ENCODE data around the gene SIX6.
"Not testable (repeated sequence)": the region's sequence is repeated elsewhere in the genome, so short reads cannot be mapped to it uniquely, and the experiment has no call there.

Gene SIX6

DNA sequence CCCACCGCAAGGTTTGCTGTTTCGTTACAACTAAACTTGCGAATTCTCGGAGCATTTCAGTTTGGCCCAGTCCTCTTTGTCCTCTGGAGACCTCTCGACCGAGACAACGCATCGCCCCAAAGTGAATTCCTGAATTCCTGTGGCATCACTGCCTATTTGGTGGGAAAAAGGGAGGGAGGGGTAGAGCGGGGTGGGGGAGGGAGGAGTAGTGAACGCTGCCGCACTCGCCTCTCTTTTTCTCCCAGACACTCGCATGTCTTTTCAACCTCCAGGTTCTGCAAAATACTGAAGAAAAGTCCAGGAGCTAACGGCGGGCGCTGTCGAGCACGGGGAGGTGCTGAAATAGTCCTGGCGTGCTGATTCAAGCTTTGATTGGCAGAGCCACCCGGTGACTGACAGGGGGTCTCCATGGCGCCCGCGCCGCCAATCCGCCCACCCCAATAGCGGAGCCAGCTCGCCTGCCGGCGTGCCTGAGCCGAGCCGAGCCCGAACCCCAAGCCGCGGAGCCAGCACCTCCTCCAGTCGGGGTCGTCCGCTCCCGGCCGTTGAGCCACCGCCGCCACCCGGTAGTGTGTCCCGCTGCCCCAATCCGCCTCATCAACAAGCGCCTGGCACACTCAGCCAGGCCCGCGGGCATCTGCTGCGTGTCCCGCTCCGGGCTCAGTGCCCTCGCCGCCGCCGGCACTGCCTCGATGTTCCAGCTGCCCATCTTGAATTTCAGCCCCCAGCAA, at the start of gene SIX6:
TSS of gene SIX6 (plus strand) at position 440 of the 731 bp plus-strand sequence. CDS start at position 693, 253 bp downstream.
- peak; percentile 63 for DNase-seq

DNA sequence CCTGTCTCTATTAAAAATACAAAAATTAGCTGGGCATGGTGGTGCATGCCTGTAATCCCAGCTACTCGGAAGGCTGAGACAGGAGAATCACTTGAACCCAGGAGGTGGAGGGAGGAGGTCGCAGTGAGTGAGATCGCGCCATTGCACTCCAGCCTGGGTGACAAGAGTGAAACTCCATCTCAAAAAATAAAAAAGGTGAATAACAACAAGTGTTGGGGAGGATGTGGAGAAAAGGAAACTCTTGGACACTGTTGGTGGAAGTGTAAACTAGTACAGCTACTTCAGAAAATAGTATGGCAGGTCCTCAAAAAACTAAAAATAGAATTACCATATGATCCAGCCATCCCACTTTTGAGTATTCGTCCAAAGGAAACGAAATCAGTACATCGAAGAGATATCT, 28.7 kb upstream of the SIX6 start:
- not testable (repeated sequence) for DNase-seq

GRCh38 chr14:60482743-60483142, 26.2 kb upstream of the SIX6 start:
- DNase-seq, result no peak

GRCh38 chr14:60485057-60485597, 23.8 kb upstream of the SIX6 start:
- DNase-seq, result peak; percentile 27

GRCh38 chr14:60485598-60486251, 23.2 kb upstream of the SIX6 start, which contains the start of gene C14orf39:
TSS of gene C14orf39 (minus strand) at chr14:60486063. CDS start at chr14:60485078, 985 bp downstream.
- peak; percentile 83 for DNase-seq

GRCh38 chr14:60487211-60487610, 21.7 kb upstream of the SIX6 start:
- DNase-seq, result no peak

DNA sequence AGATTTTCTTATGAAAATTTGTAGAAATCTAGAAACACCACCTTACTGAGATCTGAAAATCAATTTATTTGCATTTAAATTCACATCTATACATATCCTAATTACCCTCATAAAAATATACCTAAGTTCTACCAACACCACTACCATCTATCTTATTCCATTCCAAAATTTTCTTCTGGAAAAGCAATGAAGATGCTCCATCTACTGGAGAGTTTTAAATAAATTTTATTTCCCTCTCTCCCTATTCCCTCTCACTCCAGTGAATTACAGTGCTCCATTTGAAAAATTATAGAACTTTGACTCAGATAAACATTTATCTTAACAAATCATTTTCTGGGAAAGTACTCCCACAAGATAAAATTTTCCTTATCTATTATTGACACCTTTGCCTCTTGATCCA, 20.8 kb upstream of the SIX6 start:
- no peak for DNase-seq

DNA sequence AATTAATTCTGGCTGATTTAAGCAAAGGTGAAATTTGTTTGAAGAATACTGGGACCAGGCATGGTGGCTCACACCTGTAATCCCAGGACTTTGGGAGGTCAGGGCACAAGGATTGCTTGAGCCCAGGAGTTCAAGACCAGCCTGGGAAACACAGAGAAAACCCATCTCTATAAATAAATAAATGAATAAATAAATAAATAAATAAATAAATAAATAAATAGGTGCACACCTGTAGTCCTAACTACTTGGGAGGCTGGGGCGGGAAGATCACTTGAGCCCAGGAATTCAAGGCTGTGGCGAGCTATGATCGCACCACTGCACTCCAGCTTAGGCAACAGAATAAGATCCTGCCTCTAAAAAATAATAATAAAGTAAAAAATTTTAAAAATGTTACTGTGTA, 18.7 kb upstream of the SIX6 start:
- no peak for DNase-seq

DNA sequence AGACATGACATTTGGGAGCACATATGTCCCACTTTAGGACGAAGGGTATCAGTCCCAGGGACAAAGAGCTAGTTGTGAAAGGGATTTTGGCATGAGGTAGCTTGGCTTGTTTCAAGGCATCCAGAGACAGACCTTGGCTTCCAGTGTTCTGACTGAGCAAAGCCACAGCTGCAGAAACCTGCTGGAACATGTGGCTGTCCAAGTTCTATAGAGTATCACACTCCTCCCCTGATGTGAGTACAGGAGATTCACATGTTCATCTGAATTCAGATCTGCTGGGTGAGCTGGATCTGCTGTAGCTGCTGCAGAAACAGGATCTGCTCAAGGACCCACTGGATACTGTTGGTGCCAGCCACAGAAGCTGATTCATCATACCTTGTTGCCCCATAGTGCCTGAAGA, 13.0 kb upstream of the SIX6 start:
- no peak for DNase-seq

DNA sequence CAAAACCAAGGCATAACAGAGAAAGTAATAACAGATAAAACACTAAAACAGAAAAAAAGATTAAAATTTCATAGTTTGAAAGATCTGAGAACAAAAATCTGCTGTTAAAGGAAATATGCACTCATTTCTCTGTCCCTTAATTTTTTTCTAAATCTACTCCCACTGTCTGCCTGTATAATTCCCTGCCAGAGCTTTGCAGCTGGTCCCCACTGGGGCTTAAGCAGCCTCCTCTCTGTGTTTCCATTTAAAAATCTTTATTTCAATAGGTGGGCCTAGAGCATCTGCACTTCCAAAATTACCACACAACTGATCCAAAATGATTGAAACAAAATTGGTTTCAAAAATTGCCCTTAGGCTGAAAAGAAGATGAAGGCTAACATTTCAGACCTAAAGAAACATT, 6.4 kb upstream of the SIX6 start:
- DNase-seq, result no peak

- no peak for DNase-seq
Observed at GRCh38 chr14:60505448-60505847, 3.5 kb upstream of the SIX6 start.

- DNase-seq, result no peak
Observed at GRCh38 chr14:60506010-60506409, 2.9 kb upstream of the SIX6 start.

DNA sequence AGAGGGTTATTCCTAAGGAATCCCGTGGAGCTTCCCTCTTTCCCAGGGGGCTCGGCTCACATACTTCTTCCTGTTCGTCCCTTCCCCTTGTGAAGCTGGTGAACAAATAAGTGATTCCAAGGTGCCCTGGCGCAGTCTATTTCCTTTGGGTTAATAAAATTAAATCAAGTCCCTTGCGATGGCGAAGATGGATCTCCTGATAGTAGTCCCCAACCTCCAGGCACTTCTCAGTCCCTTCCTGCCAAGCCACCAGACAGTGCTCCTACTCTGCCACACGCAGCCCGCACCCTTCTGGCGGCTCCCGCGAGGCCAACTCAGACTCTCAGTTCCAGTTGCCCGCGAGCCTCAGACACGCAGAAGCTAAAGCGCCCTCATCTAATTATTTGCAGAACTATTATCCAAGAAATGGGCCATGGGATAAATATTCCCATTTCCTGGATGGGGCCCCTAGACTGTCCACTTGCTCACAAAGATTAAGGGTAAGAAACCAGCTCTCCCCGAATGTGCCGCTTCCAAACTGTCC, 2.4 kb upstream of the SIX6 start:
- no peak for DNase-seq

GRCh38 chr14:60506985-60507829, 1.7 kb upstream of the SIX6 start:
- DNase-seq, result no peak

- DNase-seq, result no peak
Observed at GRCh38 chr14:60508363-60508706, 611 bp upstream of the SIX6 start.

DNA sequence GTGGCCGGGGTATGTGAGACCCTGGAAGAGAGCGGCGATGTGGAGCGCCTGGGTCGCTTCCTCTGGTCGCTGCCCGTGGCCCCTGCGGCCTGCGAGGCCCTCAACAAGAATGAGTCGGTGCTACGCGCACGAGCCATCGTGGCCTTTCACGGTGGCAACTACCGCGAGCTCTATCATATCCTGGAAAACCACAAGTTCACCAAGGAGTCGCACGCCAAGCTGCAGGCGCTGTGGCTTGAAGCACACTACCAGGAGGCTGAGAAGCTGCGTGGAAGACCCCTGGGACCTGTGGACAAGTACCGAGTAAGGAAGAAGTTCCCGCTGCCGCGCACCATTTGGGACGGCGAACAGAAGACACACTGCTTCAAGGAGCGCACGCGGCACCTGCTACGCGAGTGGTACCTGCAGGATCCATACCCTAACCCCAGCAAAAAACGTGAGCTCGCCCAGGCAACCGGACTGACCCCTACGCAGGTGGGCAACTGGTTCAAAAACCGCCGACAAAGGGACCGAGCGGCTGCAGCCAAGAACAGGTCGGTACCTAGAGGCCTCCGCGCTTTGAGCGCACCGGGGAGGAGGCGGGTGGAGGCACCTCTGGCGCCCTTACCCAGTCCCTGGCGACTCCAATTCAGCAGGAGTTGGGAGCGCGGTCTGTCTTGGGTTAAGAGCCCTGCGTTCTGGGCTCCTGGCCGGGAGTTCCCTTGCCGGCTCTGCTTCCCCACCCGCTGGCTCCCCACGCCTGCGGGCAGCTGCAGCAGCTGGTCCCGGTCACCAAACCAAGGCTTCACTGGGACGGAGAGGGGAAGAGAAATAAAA, 700 bp downstream of the SIX6 start:
- no peak for DNase-seq

GRCh38 chr14:60510254-60510950, 1.5 kb downstream of the SIX6 start:
- DNase-seq, result no peak

DNA sequence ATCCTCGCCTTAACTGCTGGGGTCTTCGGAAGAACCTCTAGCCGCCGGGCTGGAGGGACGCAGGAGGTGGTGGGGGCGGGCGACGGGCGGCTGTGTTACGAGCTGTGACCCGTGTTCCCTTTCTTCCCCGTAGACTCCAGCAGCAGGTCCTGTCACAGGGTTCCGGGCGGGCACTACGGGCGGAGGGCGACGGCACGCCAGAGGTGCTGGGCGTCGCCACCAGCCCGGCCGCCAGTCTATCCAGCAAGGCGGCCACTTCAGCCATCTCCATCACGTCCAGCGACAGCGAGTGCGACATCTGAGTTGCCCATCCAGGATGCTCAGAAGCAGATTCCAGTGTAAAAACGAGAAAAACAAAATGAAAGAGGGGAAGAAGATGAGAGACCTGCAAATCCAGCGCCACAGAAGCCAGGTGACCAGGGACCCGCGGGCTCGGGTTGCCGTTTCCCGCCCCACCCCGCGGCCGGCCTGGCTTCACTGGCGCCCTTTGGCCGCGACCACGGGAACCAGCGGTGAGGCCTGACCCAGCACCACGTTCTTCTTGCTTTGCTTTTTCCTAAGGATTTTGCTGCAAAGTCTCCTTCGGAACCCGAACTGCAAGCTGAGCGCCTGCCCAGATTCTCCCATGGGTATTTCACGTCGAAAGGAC, 2.1 kb downstream of the SIX6 start:
- no peak for DNase-seq

GRCh38 chr14:60512126-60512525, 3.2 kb downstream of the SIX6 start:
- DNase-seq, result no peak

GRCh38 chr14:60512973-60513571, 4.1 kb downstream of the SIX6 start:
- DNase-seq, result no peak

GRCh38 chr14:60514378-60514740, 5.4 kb downstream of the SIX6 start:
- DNase-seq, result no peak

Measured in right hindlimb (tissue), 1 donor.